DMS 273 (cell line): ENCODE data around the gene TSPAN8.
A peak's percentile ranks its signal among the peaks of the same experiment; 100 is the strongest.
"Not testable (repeated sequence)": the region's sequence is repeated elsewhere in the genome, so short reads cannot be mapped to it uniquely, and the experiment has no call there.

Experiments used
- DNase-seq: peaks from one replicate; lab custom pipeline; 2025; ENCODE audit not compliant: unreplicated experiment; lab: John Stamatoyannopoulos, UW

TSPAN8 gene

DNA sequence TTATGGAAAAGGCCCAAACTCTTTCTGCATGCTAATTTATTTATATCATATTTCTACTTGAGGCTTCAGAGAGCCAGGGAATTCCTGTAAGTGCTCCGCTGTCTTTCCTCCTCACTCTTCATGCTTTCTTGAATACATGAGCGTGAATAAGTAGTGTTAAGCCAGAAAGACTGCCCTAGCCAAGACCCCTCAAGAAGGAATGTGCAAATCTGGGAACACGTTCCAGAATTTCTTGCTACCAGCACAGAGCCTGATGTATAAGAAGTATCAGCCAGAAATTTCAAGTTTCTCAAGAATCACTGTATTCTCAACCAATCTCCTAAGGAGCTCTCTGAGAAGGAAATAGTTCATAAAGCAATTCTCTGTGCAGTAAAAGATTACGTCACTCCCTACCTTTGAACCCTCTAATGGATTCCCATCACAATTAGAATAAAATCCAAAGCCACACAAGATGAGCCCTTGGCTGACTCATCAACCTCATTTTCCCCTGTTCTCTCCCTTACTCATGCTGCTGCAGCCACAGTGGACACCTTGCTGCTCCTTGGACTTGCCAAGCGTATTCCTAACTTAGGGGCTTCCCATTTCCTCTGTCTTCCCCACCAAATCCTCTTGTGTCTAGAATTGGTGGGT, 6.9 kb upstream of the TSPAN8 start:
- no peak for DNase-seq

DNA sequence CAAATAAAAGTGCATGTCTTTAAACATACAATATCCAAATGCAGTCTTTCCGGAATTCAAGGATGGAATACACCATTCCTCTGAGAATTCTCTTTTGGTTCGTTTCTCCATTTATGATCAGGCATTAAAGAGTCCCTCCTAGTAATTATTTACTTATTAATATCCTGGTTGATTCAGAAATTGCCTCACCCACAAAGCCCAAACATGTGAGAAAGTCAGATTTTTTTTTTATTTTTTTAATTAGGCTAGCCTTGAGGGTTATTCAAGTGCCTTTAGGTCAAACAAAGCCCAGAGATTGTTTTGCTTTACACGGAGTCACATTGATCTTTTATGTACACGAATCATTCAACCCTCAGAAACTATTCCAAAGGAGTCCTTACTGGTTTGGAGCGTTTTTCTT, 6.4 kb upstream of the TSPAN8 start:
- no peak for DNase-seq

DNA sequence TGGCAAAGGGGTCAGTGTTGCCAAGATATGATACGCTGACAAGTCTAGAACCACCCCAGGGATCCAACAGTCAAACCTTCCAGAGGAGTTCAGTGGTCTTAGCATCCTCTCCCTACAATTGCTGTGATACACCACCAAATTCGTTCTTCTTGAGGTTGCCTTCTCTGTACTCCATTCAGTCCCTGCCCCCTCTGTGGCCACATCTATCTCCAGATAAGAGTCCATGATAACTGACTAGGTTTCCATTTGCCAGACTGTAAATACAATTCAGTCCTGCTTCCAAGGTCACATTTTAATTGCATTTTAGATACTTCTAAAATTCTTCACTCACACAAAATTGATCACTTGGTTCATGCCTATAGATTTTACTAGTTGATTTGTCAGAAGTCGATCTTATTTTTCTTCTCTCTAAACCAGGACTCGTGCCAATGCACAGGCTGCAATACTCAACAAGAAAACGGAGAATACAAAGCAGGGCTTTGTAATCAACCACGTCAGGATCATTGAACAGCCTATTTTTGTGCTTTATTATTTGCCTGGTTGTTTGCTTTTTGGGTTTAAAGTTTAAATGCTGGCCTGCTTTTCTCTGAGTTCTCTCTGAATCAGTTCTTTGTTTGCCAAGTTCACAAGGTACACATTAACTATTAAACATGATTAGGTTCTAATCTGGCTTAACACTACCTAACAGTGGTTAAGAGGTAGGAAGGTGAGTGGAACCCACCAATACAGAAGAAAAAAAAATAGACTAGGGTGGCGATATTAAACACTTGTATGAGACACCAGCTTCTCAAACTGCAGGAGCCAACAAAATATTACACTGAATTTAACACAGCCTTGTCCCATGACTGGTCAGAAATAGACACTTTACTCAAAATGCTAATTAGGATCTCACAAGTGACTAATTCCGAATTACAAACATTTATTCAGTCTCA, 5.3 kb upstream of the TSPAN8 start:
- DNase-seq: peak; percentile 45

DNA sequence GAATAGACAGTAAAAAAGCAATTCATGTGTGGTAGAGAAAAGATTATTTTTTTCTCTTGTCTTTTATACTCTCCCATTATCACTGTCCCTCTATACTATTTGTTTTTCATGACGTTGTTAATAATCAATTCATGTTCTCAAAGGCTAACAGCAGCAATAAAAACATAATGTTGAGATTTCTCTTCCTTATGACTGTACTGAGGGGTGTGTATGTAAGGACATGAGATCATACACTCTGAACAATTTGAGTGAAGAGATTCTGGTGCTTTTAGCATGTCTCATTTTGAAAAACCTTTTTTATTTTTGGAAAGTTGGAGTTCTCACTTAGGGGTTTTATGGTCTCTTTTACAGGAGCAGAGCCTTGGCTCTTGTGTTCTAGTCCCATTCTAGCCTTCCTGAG, 3.8 kb upstream of the TSPAN8 start:
- no peak for DNase-seq

DNA sequence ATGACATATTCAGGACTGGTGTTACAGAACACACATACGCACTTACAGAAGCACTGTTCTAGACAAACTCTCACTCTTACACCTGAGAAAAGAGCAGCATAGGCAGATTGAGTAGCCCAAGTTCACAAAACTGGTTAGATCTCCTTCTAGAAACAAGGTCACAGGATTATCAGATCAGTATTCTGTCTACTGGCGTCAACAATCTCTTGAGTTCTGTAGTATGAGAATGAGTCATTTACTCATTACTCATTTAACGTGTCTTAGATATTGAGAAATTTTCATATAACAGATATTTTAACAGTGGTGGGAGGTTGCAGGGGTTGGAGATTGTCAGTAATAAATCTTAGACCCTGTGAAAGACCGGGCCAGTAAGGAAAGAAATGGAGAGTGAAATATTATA, 2.8 kb upstream of the TSPAN8 start:
- DNase-seq: no peak

DNA sequence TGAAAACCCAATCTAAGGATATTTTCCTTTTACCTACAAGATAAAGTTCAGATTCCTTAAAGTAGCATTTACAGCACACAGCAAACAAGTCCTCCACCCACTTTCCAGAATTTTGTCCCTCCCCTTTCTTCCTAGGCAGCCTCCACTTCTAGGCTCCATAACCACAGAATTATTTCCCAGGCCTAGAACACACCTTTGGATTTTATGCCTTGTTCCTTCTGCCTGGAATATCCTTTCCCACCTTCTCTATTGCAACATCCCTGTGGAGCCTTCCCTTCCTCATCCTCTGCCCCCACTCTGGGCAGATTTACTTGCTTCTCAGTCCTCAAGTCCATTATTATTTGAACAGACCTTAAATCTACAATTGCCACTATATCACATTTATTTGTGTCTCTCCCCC, 2.1 kb upstream of the TSPAN8 start:
- no peak for DNase-seq

DNA sequence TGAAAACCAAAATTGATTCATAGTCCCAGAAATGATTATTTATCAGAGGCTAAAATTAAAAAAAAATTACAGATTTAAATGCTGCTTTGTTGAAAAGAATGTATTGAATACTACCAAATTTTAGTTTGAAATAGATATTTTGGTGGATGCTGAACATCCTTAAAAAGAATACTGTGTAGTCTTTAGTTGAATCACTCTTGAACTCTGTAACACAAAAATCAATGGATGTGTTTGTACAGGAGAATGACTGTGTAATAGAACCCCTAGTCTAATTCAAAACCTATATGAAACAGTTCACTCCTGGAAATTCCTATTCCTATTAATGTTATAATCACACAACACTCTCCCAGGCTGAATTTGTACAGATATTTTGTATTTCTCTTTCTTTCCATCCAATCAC, 1.5 kb upstream of the TSPAN8 start:
- no peak for DNase-seq

DNA sequence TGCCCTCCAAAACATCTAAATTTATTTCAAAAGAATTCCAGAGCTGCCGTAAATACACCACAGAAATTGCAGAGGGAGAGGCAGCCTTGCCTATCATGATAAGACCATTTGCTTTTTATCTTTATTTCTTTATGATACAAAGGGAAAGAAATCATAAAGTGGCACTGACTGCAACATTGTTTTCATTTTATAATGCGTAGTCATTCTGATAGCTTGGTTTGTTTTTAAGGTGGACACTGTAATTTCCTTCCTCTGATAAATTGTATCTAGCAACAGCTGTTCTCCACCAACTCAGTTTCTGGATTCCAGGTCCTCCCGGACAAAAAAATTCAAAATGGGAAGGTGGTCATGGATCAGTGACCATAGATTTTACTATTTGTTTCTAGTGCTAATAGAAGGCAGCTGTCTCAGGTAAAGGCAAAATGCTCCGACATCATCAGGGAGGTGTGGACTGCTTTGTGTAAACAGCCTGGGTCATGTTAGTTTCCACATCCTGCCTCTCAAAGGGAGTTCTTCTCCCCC, 623 bp upstream of the TSPAN8 start:
- peak; percentile 17 for DNase-seq

DNA sequence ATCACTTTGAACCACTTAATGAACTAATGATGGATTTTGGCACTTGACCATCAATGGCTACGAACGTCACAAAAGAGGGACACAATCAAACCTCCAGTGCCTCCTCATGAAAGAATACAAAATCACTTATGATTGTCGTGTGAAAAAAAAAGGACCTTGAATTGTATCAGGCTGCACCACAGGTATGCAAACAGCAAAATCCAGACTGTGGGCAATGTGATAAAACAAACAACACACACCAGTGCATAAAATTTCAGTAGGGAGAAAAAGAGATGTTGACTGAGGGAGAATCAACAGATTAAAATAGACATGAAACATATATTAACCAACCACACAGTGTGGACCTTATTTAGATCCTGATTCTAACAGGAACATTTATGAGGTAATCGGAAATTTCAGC, 2.6 kb downstream of the TSPAN8 start:
- no peak for DNase-seq

DNA sequence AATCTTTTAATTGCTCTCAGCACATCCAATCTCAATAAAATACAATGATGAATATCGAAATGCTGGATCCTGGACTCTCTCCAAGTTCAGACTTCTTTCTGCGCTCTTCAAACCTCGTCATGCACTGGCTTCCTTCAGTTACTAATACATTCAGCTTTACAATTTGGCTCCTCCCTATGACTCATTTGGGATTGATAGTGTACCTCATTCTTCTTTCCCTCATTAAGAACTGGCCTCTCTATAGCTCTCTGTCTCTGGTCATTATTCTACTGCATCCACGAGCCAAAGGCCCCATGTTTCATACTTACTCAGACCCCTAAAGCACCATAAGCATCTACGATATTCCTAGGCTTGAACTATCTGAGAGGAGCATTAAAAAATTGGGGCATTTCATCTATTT, 4.9 kb downstream of the TSPAN8 start:
- DNase-seq: no peak

DNA sequence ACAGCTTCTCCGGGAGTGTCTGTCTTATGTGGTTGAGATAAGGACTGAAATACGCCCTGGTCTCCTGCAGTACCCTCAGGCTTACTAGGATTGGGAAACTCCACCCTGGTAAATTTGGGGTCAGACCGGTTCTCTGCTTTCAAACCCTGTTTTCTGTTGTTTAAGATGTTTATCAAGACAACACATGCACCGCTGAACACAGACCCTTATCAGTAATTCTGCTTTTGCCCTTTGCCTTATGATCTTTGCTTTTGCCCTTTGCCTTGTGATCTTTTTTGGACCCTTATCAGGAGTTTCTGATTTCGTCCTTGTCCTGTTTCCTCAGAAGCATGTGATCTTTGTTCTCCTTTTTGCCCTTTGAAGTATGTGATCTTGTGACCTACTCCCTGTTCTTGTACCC, 7.8 kb downstream of the TSPAN8 start:
- not testable (repeated sequence) for DNase-seq

DNA sequence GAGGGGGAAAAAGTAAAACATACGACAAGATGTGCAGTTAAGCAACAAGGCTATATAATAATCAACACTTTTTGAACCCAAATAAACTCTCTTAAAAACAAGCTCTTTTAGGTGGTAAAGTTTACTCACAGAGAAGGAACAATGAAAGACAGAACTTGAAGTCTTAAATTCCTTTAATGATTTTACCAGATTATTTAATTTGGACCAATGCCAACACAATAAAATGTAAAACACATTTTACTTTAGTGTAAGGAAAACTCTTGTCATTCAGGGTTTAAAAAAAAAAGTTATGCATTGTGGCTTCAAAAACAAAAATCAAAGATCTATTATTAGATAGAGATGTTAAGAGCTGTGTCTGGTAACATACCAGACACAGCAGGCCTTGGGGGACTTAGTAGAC, 13.1 kb downstream of the TSPAN8 start:
- DNase-seq: no peak

DNA sequence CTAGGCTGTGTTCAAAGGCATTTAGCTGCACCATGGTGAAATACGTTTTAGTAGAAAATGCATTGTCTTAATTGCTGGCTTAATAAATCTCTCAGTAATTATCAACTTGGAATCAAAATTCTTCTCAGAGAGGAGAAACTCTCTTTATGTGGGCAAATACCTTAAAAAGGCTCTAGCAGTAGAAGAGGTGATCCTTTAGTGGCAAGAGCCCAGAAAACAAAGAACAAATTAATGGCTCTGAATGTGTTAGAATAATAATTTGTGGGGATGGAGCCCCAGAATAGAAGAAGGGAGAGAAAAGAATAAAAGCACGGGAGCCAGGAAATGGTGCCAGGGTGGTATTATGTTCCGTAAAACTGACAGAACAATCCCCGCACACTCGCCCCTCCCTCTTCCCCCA, 14.8 kb downstream of the TSPAN8 start:
- no peak for DNase-seq

DNA sequence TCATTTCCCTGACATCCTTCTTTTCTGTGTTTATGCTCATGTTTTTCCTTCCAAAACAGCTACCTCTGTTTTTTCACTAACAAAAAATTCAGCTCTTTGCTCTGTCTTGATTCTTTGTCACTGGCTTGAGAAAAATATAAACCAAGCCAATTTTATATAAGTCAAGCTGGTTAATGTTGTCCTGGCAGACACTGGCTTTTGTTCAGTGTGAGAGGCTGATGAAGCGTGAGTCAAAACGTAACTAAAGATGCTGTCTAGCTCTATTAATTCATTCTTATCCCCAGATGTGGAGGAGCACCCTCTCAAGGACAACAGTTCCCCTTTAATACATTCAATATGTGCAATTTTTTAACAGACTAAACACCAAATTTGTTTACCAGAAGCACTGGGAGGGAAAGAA, 15.8 kb downstream of the TSPAN8 start:
- DNase-seq: no peak

DNA sequence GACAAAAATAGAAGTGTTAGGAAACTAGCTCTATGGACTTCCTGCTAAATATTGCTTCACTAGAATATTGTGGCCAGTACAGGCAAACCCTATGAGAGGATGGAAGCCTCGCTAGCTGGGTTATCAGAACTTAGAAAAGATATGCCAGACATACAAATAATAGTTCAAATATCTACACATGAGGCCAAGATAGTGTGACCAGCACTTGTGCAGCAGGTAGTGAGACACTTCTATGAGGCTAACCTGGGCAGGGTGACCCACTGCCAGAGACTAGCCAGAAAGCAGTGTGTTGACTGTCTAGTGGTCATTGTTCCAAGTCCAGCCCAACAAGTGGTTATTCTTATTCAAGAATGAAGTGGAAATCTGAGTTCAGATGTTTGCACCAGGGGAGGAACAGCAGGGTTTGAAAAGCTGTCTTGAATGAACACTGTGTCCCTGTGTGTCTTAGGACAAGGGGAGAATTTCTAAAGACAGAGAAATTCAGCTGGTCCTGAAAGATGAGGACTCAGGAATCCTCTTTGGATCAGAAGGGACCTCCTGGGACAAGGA, 16.3 kb downstream of the TSPAN8 start:
- no peak for DNase-seq

DNA sequence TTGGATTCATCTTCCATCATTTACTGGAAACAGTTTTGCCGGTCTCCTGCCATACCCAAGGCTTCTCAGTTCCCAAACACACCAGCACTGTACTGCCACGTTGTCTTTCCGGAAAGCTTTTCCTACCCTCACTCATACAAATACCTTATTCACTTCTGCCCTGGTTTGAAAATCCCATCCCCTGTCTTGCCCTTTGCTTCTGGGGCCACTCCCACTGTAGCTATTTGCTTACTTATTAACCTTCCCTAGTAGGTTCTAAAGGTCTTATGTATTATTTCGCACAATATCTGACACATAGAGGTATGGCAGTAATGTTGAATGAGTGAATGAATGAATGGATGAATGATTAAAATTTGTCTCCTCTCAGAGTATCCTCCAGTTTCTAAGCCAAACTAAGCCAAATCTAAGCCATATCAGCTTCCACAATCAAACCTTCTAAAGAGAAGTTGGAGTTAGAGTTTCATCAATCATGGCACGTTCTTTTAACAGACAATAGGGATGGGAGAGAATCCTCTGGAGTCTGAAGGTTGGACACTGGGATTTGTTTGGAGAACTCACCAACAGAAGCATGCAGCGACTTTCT, 18.6 kb downstream of the TSPAN8 start:
- no peak for DNase-seq

DNA sequence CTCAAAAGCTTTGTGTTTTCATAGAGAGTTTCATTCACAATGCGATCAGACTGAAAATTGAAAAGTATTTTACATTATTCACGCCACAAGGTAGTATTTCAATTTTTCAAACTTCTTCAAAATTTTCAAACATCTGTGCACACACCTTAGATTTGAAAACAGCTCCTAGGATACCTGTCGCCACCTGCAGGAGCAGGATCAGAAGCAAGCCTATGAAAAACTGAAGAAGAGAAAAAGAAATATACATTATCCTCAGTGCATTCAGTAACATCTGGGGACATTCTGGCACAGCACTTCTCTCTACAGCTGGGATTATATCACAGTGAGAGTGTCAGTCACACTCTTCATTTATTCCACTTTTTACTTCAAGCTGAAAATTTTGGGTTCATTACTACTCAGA, 19.8 kb downstream of the TSPAN8 start:
- no peak for DNase-seq

DNA sequence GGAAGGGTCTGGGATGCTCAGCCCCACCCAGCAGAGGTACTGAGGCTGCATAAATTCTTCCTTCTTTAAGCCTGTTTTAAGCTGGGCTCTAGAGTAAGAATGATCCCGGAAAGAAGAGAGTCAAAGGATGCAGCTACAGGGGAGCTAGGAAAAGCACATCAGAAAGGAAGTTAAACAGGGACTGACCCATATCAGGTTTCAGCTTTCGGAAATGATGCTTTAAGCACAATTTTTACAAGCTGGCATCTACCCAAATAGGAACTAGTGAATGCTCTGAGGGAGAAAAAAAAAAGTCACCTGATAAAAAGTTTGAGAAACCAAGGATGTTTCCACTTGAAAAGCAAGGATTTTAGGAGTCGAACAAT, 22.0 kb downstream of the TSPAN8 start:
- DNase-seq: peak; percentile 17

DNA sequence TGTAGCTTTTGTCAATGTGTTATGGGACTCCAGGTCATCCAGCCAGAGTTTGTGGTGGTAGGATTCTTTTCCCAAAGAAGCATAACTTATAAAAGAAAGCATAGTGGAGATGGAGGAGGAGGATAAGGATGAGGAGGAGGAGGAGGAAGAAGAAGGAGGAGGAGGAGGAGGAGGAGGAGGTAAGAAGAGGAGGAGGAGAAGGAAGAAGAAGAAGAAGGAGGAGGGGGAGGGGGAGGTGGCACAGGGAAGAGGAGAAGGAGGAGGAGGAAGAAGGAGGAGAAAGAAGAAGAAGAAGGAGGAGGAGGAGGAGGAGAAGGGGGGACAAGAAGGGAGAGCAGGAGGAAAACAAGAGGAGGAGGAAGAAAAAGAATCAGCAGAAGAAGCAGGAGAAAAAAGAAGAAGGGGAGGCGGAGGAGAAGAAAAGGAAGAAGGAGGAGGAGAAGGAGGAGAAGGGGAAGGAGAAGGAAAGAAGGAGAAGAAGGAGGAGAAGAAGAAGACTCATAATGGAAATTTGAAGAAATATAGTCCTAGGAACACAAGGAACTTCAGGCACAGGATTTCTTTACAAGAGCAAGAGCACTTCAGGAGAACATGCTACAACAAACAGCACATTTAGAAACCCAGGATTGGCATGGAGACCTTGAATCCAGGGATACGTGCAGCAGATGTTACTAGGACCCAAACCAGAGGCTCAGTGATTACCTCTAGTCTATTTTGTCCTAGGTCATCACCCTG, 22.6 kb downstream of the TSPAN8 start:
- no peak for DNase-seq

DNA sequence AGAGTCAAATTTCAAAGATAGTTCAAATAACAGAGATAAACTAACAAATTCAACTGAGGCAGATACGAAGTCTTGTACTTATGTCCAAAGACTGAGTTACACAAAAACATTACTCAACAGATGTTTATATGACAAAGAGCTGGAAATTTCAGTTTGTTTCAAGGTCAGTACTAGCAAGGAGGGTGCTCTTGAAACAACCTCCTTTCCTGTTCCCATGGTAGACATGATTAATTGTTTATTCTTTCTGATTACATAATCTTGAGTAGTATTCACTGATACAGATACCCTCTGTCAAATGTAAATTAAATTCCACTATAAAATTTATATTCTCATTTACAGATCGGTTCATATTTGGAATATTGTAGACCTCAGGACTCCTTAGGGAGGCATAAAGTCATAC, 23.4 kb downstream of the TSPAN8 start:
- peak; percentile 7 for DNase-seq

DNA sequence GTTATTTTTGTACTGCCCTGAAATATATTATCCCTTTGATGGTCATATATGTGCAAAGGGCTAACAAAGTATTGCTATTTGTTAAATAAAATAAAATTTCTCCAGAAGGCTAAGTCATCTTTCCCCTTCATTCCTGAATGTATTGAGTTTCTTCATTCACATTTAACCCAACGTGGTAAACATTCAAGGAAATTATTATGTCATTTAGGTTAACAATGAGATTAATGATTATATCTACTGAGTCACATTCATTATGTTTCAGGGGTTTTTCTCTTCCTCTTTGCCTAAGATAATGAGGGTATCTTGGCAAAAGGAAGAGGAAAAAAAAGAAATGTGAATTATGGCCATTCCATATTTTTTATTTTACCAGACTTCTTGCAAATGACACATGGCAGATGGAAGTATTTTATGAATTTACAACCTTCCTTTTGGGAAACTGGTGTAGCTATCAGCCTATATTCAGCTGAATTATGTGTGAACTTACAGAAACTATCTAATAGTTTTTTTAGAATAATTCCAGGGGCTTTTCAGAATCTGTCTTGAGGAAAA, 27.2 kb downstream of the TSPAN8 start:
- no peak for DNase-seq
